HG03097 (cell line): Measurements from ENCODE around the gene ATP4B.

Source experiments
- ATAC-seq: cut with Tn5 transposase; IDR thresholded peaks from one replicate; pipeline ENCODE4 v1.9.1; 2021; ENCODE audit not compliant: unreplicated experiment, low FRiP score

ATP4B gene

DNA sequence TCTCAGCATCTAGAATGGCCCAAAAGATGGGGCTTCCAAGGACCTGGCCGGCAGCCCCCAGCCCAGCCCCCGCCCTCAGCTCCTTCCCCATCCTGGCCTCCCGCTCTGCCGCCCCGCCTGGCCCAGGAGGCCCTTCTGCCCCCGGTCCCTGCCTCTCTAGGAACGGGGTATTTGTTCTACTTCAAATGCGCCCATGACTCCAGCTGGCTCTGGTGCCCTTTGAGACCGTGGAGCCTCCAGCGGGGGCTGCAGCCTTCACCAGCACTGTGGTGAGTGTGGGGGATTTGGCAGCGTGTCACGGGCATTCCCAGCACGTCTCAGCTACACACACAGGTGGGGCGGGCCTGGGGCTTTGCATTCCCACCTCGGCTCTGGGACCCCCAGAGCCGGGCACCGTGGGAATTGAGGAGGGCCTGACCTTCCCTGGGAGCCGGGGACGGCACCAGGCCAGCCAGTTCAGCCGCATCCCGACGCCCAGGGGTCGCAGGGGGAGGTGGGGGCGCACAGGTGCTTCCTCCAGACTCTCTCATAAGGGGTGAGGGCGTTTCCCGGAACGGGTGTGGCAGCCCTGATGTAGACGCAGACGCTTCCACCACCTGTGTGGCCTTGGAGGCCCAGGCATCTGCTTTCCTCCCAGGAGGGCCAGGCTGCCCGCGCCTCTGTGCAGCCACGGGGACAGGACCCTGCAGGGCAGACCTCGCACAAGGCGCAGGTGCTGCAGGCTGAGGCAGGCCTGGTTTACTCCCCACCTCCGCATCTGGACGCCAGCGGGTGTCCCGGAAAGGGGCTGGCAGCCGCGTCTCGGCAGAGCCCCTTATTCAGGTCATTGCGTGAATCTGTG, 947 bp downstream of the ATP4B start:
- no peak for ATAC-seq

DNA sequence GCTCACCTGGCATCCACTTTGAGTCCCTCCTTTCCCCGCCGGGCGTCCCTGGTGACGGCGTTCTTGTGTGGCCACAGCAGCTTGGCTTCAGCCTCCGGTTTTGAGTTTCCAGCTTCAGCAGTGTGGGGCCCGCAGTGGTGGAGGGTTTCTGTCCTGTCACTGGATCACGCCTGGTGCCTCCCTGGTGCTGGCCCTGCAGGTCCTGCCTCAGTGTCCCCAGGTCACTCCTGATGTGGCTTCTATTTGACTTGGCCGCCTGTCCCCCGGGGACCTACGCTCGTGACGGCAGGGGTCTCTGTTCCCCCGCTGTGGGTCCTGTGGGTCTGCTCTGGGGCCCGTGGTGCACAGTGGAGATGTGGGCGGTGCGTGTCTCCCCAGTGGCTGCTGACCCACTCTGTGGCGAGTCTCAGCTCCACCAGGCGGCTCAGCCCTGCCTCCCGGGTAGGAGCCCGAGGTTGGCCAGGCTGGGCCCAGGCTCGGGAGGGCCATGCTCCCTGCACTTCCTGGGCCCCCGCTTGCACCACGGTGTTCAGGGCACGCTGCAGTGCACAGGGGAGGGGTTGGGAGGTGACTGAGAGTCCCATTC, 1.9 kb downstream of the ATP4B start:
- no peak for ATAC-seq

DNA sequence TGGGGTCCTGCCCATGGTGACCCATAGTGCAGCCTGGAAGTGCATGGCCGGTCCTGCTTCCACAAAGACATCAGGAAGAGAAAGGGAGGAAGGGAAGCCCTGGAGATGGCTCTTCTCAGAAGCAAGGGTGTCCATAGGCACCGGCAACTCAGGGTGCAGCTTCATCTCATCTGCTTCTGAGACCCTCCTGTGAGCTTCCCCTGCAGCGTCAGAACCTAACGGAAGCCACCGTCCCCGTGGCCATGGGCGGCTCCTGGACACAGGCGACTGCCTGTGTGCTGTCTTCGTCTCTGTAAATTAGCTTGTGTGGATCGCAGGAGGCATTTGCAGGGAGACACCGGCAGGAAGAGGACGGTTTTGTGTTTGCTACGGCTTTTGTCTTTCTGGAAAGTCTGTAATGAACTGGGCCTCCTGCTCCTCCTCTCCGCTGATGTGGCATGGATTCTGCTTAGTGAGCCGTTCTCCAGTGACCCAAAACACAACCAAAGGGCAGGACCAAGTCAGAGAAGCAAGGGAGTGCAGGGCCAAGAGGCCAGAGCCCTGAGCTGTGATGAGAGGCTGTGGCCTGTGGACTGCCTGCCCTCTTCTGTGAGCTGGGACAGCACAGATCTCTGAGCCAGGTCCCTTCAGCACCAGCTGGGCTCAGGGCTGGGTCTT, 2.5 kb downstream of the ATP4B start:
- ATAC-seq, result no peak

DNA sequence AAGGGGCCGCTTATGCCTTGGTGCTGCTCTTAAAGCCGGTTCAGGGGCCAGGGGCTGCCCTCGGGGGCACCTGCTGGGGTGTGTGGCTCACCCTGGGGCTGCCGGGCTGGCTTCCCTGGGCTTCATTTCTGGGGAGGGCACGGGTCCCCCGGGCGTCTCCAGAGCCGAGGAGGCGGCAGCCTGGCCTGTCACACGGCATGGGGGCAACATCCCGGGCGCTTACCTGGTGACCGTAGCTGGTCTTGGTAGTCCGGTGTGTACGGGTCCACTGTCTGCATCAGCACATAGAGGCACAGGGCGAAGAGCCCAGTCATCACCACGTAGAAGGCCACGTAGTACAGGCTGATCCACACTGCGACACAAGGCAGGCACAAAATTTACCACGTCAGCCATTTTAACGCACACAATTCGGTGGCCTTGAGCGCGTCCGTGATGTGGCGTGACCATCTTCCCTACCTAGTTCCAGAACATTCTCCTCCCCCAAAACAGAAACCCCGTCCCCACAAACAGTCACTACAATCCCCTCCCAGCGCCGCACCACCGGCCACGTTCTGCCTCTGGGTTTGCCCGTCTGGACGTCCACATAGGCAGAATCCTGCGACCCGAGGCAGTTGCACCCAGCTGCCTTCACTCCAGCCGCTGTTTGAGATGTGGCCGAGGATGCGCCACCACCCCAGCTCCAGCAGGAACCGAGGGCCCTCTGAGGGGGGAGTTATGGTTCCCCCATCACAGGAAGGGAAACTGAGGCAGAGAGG, 3.2 kb downstream of the ATP4B start:
- no peak for ATAC-seq

DNA sequence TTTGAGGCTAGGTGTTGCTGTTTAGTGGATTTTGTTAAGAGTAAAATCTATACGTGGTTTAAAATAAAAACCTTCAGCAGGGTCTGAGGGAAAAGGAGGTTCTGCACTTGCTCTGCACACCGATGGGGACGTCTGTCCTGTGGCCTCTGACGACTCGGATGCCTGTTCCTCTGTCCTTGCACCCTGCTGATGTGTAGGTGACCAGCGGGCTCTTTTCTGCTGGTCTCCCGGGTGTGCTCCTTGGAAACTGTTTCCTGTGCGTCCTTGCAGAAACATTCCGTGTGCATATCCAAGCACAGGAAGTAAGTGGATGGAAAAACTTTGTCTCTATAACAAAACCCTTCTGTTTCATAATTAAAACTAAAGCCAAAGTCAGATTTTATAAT, 3.8 kb downstream of the ATP4B start:
- ATAC-seq, result no peak

DNA sequence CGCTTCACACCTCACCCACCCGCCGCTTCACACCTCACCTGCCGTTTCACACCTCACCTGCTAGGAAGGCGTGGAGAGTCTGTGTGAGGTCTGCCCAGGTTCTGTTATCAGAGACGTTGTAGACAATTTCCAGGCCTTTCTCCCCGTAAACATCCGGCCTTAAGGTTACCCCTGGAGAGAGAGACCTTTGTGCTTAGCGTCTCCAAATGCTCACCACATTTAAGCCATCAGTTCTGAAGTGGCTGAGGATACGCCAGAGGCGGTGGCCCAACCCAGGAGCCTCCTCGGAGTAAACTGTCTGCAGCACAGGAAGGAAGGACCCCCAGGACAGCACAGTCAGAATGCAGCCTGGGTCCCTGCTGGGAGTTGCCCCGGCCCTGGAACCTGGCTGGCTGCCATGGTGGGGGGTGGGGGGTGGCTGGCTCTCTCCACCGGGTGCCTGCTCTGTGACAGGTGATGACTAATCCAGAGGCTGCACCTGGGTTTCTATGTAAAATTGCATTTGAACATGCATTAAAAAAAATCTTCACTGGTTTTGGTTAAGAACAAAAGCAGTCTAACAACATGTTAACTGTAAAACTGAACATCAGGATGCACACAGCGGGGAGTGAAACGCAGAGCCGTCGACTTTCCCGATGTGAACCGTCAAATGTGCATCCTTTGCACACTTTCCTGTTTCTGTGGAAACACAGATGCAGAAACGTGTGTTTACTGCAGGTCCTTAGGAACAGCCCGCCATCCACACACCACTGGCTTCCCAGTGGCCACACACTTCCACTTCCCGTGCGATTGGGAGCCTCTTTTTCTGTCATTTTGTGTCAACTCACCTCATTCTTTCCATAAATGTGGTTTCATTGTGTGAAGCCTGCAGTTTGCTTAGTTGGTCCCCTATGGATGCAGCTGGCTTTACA, 4.5 kb downstream of the ATP4B start:
- no peak for ATAC-seq

DNA sequence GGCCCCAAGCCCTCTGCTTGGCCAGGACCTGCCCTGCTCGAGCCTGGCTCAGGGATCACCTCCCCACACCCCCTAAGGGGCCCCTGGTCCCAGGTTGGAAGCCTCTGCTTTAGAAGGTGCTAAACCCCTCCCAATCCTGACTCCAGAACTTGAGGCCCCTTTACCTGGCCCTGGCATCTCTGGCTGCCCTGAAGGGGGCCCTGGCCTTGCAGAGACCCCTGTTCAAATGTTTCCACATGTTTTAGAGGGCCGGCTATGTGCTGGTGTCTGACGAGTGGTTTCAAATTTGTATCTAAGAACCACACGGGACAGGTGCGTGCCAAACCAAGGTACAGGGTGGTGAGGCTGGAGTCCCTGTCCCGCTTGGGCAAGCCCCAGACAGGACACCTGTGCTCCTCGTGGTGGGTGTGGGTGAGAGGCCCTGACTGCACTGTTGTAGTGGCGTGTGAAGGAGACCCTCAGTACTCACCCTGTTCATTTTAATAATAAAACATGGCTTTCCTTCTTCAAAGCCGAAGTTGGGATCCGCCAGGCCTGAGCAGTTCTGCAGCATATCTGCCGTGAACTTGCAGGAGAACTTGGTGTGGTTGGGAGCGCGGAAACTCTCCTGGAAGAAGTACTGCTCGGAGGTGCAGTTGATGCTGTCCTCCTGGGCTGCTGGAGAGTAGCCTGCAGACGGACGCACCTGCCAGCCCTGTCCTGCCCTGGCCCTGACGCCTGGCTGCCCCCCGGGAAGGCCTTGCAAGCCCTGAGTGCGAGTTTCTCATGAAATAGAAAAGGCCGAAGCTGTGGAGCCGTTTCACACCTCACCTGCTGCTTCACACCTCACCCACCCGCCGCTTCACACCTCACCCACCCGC, 5.4 kb downstream of the ATP4B start:
- ATAC-seq, result no peak

DNA sequence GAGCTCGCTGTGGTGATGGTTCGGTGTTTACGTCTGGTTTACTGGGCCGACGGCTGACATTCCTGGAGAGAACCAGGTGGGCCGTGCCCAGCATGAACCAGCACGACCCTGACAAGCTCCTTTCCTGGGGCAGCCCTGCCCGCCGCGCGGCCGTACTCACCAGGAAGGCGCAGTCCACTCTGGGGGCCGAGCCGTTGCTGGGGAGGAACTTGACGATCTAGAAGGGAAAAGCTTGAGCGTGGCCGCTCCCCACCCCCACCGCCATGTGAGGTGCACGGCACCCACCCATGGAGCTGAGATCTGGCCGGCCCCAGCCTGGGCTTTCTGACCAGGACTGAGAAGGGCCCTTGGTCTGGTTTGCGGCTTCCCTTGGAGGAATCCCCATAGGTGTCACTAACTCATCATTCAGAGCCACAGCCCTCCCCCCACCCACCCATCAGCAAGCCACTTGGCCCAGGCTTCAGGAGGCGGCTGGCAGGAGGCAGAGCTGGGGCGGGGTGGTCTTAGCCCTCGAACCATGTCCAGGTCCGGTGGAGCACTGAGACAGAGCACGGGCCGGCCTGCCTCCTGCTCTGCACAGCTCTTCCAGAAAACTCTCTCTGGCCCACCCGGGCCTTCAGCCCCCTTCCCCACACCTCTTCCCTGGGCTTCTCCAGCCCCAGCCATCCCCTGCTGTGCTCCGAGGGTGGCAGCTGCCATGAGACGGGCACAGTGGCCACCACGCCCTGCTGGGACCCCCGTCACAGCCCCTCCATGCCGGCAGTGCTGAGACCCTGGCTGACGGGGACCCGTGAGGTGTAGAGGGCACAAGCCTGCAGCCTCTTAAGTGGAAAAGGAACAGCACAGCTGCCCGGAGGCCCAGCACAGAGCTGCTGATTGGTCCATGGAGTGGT, 6.2 kb downstream of the ATP4B start:
- ATAC-seq, result no peak

DNA sequence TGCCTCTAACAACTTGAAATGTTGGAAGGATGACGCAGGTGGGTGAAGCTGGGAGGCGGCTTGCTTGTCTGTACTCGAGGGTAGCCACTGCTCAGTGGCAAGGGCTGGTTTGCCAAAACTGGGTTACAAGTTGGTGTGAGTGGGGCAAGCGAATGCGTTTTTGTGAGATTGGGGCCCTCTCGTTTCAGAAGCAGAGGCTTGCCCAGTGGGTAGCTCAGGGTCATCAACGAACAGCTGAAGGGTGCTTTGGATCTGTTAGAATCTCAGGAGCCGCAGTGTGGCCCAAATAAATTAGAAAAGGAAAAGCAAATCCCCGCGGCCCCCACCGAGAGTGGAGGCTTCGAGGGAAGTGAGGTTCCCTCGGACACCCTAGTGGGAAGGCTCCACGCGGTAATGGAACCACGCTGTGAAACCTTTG, 7.3 kb downstream of the ATP4B start:
- no peak for ATAC-seq

DNA sequence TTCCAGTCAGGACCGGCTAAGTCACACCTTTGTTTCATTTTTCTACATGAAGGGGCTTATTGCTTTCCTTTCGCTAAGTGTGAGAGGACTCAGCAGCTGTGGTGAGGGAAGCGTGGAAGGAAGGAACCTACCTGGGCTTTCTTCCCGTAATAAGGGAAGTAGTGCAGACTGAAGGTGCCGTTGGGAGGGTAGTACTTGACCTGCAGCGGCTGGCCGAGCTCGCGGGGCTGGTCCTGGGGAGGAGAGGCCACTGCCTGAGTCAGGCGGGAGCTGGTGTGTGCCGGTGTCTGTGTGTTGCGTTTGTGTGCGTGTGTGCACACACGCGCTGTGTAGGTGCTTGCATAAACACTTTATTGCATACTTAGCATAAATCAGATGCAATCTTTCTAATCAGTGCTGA, 7.7 kb downstream of the ATP4B start:
- no peak for ATAC-seq

DNA sequence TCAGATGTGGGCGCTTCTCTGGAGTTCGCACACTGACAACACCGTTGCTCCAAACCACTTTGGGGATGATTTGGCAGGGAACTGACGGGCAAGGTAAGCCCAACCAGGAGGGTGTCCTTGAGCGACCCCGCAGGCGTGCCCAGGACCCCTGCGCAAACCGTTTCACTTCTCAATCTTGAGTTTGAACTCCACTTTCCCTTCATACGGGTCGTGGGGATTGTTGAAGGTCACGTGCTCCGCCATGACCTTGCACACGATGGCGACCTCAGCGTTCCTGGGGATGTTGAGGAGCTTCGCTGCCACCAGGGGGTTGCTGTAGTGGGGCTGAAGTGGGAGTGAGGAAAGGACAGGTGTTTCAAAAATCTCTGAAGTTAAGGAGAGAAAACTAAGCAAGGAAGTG, 8.8 kb downstream of the ATP4B start:
- ATAC-seq, result no peak

DNA sequence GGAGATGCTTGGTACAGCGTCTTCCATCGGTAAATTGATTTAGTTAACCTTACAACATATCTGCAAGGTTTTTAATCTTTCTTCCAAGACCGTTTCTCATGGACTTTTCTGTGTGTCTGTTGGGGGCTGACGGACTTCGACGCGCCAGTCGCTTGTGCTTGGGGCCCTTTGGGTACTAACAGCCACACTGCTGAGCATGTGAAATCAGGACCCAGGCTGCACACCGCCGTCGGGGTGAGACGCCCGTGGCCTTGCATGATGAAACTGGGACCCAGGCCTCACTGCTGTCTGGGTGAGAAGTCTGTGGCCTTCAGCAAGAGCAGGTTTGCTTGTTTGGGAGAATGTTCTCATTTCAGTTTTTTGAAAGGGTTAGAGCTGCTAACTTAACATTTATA, 9.8 kb downstream of the ATP4B start:
- ATAC-seq, result no peak

DNA sequence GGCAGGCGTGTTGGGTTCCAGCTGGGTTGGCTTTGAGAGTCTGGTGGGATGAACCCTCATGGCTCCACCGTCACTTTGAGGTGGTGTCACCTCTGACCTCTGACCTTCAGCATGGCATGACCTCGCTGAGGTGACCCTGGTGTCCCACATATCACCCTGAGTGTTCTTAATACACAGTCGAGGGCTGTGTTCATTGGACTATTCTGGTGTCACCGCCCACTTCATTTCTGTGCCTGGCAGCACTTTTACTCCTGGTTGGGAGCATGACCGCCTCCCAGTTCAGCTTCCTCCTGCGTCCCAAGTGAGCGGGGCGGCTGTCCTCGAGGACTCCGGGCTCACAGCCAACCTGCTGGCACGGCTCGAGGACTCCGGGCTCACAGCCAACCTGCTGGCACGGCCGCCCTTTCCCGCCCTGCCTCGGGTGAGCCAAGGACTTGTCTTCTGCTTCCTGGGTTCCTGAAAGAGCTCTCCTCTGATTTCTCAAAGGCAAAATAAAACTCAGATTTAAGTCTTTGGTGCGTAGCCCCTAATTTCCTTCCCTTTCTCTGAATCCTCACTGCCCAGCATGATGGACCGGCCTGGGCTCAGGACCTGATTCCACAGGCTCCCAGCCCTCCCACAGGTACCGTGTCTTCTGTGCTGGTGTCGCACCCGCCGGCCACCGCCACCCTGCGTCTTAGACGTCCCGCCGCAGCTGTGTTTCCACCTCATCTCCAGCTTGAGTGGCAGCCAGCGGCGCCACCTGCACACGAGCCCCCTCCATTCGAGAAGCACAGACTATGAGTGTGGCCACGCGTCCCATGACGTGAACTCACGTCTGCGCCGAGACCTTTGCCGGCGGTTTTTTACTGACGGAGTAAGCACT, 10.4 kb downstream of the ATP4B start:
- ATAC-seq, result no peak

DNA sequence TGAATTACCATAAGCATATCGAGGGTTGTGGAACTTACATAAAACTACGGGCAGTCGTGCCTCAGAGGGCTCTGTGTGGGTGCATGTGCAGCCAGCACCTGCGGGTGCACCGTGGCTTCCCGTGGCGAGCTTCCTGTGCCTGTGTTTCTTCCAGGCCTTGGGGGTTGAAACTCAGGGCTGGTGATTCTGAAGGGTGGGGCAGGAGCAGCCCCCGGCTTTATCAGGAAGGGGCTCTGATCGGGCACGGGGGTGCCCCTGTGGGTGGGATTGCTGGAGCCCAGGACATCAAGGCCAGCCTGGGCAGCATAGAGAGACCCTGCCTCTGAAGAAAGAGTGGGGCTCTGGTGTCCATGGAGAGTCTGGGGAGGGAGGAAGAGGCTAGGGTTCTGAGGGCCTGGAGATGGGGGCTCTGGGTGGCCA, 11.1 kb downstream of the ATP4B start:
- ATAC-seq, result no peak

DNA sequence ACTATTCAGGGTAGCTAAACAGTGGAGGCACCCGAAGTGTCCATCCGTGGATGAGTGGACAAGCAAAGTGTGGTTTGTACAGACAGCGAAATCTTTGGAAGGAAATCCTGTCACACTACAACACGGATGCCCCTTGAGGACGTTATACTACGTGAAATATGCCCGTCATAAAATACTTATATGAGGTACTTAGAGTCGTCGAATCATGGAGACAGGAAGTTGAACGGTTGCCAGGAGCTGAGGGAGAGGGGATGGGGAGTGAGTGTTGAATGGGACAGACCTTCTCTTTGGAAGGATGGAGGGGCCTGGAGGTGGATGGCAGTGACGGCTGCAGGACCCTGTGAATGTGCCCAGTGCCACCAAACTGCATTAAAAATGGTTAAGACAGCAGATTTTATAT, 11.6 kb downstream of the ATP4B start:
- ATAC-seq, result no peak

DNA sequence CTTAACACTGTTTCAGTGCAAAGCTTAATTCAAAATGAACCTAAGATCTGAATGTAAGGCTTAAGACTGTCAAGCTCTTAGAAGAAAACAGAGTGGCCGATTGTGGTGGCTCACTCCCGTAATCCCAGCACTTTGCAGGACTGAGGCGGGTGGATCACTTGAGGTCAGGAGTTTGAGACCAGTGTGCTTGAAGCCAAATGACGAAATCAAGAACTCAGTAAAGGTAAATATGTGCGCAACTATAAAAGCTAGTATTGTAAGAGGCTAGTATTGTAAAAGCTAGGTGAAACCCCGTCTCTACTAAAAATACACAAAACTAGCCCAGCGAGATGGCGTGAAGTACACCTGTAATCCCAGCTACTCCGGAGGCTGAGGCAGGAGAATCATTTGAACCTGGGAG, 12.7 kb downstream of the ATP4B start:
- no peak for ATAC-seq

DNA sequence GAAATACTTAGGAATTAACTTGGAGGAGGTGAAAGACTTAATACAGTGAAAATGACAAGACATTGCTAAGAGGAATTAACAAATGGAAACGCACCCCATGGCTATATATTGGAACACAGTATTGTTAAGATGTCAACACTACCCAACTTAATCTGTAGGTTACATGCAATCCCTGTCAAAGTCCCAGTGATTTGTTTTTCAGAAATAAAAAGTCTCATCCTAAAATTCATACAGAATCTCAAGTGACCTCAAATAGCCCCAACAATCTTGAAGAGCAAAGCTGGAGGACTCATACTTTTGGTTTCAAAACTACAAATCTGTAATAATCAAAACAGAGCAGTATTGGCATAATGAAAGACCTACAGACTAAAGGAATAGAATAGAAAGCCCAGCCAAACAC, 13.2 kb downstream of the ATP4B start:
- ATAC-seq, result no peak
